AG10803 (cell line): ENCODE data around the gene GAREM1.
A peak's percentile ranks its signal among the peaks of the same experiment; 100 is the strongest.
"Not testable (repeated sequence)": the region's sequence is repeated elsewhere in the genome, so short reads cannot be mapped to it uniquely, and the experiment has no call there.

Source experiments
- DNase-seq: peaks from one replicate; pipeline ENCODE4 v3.0.0; 2010; ENCODE audit warnings: low read depth
- H3K4me3 ChIP-seq: 2 replicates; pipeline ENCODE4 v1.5.1; 2011; ENCODE audit warnings: mild to moderate bottlenecking, low read length, control low read depth
- CTCF ChIP-seq: conservative IDR thresholded peaks from 2 replicates; pipeline ENCODE4 v1.5.1; 2011; ENCODE audit warnings: mild to moderate bottlenecking, low read length, control low read depth, inconsistent platforms

GAREM1 gene

GRCh38 chr18:32470714-32471633, at the start of gene GAREM1:
Gene GAREM1, minus strand, starts transcription at chr18:32470882. Its CDS starts 454 bp downstream, at chr18:32470428.
- DNase-seq = peak; percentile 95
- peak; percentile 54 for TF ChIP-seq CTCF
- H3K4me3 ChIP-seq = peak within 1 kb of the TSS; percentile 62

- no peak for DNase-seq
- H3K4me3 ChIP-seq = no peak overlapping the region
- TF ChIP-seq CTCF = no peak
These were observed 40.5 kb upstream of the GAREM1 start for GRCh38 chr18:32511147-32511546.

- TF ChIP-seq CTCF = no peak
- no peak for DNase-seq
- H3K4me3 ChIP-seq = no peak overlapping the region
These were observed 38.4 kb upstream of the GAREM1 start for GRCh38 chr18:32509111-32509510.

- DNase-seq = no peak
- no peak for TF ChIP-seq CTCF
- H3K4me3 ChIP-seq = no peak overlapping the region
These were observed 36.4 kb upstream of the GAREM1 start for GRCh38 chr18:32507093-32507492.

GRCh38 chr18:32502014-32502413, 31.3 kb upstream of the GAREM1 start:
- DNase-seq = no peak
- TF ChIP-seq CTCF = no peak
- no peak overlapping the region for H3K4me3 ChIP-seq

- not testable (repeated sequence) for H3K4me3 ChIP-seq, DNase-seq
These were observed 30.6 kb upstream of the GAREM1 start for GRCh38 chr18:32501242-32501641.

GRCh38 chr18:32483002-32483401, 12.3 kb upstream of the GAREM1 start:
- H3K4me3 ChIP-seq = no peak overlapping the region
- no peak for TF ChIP-seq CTCF
- DNase-seq = no peak
